Transverse colon (tissue), 4 donors: ENCODE data around the gene PGRMC1. TPM values are rescaled to one million over a fixed set of nuclear protein-coding genes. Genes with fewer than 3 reads are reported as not detected.

Experiments
- DNase-seq: peaks from one replicate; pipeline ENCODE4 v3.0.0-alpha.2; 2019
- H3K27ac ChIP-seq, 4 donors: fragments of 200-600 bp; sonication (generic); 2 replicates each; pipeline ENCODE4 v1.5.1; 2016 to 2018; ENCODE audit warnings: inconsistent platforms in 4 of 4
- H3K27me3 ChIP-seq: fragments of 200-600 bp; sonication (generic); 2 replicates; pipeline ENCODE4 v1.5.1; 2017; ENCODE audit warnings: inconsistent platforms
- H3K36me3 ChIP-seq, 4 donors: fragments of 200-600 bp; sonication (generic); 2 replicates each; pipeline ENCODE4 v1.5.1; 2017 to 2019; ENCODE audit warnings: inconsistent platforms in 4 of 4
- H3K4me1 ChIP-seq, 4 donors: fragments of 200-600 bp; sonication (generic); 2 replicates each; pipeline ENCODE4 v1.5.1; 2017 to 2020; ENCODE audit warnings: inconsistent platforms in 4 of 4
- H3K4me3 ChIP-seq, 4 donors: fragments of 200-600 bp; sonication (generic); 1 replicate in 1 of 4; 2 replicates in 3 of 4; pipeline versions ENCODE4 v1.5.1 to v1.6.1; 2017 to 2019; ENCODE audit warnings: inconsistent platforms in 4 of 4
- H3K9me3 ChIP-seq, 2 donors: fragments of 200-600 bp; sonication (generic); 2 replicates each; pipeline ENCODE4 v1.5.1; 2017 to 2019; ENCODE audit warnings: inconsistent platforms in 2 of 2
- EP300 ChIP-seq: sonication (generic); formaldehyde crosslinking; IDR thresholded peaks from one replicate; pipeline ENCODE4 v1.6.1; 2017; ENCODE audit warnings: antibody characterized with exemption, low read depth
- POLR2A ChIP-seq: fragments of 450-650 bp; IDR thresholded peaks from one replicate; pipeline ENCODE4 v1.6.1; 2016; ENCODE audit warnings: antibody characterized with exemption, mild to moderate bottlenecking, moderate library complexity
- POLR2AphosphoS5 ChIP-seq, 3 donors: sonication (generic); formaldehyde crosslinking; IDR thresholded peaks; one replicate each; pipeline ENCODE4 v1.6.1; 2016; ENCODE audit warnings: antibody characterized with exemption in 3 of 3
- WGBS, 2 donors: methylation state at CpG; one replicate each; pipeline ENCODE4 v1.1.5; 2018; ENCODE audit warnings: low coverage in 1 of 2; 5-methylcytosine and 5-hydroxymethylcytosine counted together
- in situ Hi-C, 4 donors: fragments of 200-750 bp; cut with MboI; loops; one replicate each; pipeline versions ENCODE4 v1.15.0 to v1.15.1; 2017; ENCODE audit warnings: low sequenced_read_pairs in 3 of 4, low pct_ligation_motif_present in 1 of 4, low pct_unique_long_range_greater_than_20kb in 1 of 4
- intact Hi-C: fragments of 100-400 bp; cut with DNase I; formaldehyde crosslinking; loops from one replicate; pipeline ENCODE4 v1.15.1; 2023; ENCODE audit warnings: low total_unique reads
- total RNA-seq, 4 donors: library from RNA; depleted of rRNA; stranded (reverse); fragments of >200 nt; gene quantifications; one replicate each; pipeline ENCODE4 v1.1.0, GENCODE V29; 2016
- TF ChIP-seq, protein P1 (sequence below), 5 experiments: fragments of 200-600 bp in 3 of 5; fragments of 450-650 bp in 2 of 5; sonication (generic) in 3 of 5; IDR thresholded peaks; 1 replicate in 2 of 5; 2 replicates in 3 of 5; pipeline ENCODE4 v1.5.1; 2016 to 2017; ENCODE audit warnings: antibody characterized with exemption in 5 of 5, inconsistent platforms in 3 of 5, mild to moderate bottlenecking in 2 of 5, moderate library complexity in 1 of 5

Gene PGRMC1
- total RNA-seq, 4 donors from 2014 or later, result 96.7 to 213 (median 136) TPM

DNA sequence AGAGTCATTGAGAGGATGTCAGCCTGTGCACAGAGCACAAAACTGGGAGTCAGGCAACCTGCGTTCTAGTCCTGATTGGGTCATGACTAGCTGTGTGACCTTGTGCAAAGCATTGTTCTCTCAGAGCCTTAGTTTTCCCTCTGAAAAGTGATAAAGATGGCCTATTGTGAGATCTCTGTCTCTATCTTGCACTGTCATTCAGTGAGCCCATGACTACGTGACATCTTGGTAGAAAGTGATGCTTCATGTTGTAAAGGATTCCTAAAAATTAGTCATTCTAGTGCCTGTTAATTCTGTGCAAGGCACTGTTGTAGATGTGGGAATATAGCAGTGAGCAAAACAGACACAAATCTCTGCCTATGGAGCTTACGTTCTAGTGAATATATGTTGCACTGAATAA, 2.5 kb downstream of the PGRMC1 start:
- Histone ChIP-seq H3K4me3 (no peak overlapping the region), H3K4me1 (peaks cover 0 to 30% (median 11%) of the 10 kb centered on the region in 4 donors), H3K27me3 (no peaks in the 10 kb centered on the region), H3K36me3 (no peaks in the 10 kb centered on the region), H3K27ac (no peak overlapping the region), H3K9me3 (no peaks in the 10 kb centered on the region)
- in situ Hi-C loops, result no loop called here
- 60 to 72% methylated on average over 1 to 3 of the region's 3 CpGs for WGBS, 2 donors
- DNase-seq, result no peak
- TF ChIP-seq, protein P1, sequence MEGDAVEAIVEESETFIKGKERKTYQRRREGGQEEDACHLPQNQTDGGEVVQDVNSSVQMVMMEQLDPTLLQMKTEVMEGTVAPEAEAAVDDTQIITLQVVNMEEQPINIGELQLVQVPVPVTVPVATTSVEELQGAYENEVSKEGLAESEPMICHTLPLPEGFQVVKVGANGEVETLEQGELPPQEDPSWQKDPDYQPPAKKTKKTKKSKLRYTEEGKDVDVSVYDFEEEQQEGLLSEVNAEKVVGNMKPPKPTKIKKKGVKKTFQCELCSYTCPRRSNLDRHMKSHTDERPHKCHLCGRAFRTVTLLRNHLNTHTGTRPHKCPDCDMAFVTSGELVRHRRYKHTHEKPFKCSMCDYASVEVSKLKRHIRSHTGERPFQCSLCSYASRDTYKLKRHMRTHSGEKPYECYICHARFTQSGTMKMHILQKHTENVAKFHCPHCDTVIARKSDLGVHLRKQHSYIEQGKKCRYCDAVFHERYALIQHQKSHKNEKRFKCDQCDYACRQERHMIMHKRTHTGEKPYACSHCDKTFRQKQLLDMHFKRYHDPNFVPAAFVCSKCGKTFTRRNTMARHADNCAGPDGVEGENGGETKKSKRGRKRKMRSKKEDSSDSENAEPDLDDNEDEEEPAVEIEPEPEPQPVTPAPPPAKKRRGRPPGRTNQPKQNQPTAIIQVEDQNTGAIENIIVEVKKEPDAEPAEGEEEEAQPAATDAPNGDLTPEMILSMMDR (IDR thresholded peaks at IDR 0.05), result no peak
- TF ChIP-seq POLR2A (no peak), POLR2AphosphoS5 (IDR thresholded peaks at IDR 0.05) (no peak), EP300 (no peak)
- intact Hi-C loops, result no loop called here

DNA sequence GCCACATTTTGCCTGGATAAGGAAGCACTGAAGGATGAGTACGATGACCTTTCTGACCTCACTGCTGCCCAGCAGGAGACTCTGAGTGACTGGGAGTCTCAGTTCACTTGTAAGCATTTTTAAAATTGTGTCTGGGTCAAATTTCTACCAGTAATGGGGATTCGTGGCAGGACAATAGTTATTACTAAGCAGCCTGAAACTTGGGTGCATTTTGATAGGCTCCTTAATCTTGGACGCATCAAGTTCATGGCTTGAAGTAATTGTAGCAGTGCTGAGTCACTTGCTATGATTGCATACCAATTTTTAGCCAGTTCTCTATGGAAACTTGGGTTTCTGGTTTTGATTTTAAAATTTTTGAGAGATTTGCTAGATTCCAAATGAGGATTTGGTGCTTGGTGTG, 4.3 kb downstream of the PGRMC1 start:
- peaks cover 0 to 30% (median 11%) of the 10 kb centered on the region in 4 donors for H3K4me1 ChIP-seq
- no peaks in the 10 kb centered on the region for H3K27me3 ChIP-seq
- in situ Hi-C loops, result no loop called here
- no peak overlapping the region for H3K4me3 ChIP-seq
- no peak for TF ChIP-seq POLR2AphosphoS5 (IDR thresholded peaks at IDR 0.05)
- TF ChIP-seq EP300, result no peak
- TF ChIP-seq POLR2A, result no peak
- TF ChIP-seq, protein P1 (IDR thresholded peaks at IDR 0.05), result no peak
- H3K9me3 ChIP-seq, result no peaks in the 10 kb centered on the region
- WGBS, 2 donors, result 60% methylated on average over 3 of the region's 3 CpGs; no CpG with 5 or more reads in 1 of the 2 donors
- H3K36me3 ChIP-seq, result no peaks in the 10 kb centered on the region
- DNase-seq, result no peak
- H3K27ac ChIP-seq, result peak overlapping the region in 1 of 4 donors; percentile 16
- intact Hi-C loops, result no loop called here

DNA sequence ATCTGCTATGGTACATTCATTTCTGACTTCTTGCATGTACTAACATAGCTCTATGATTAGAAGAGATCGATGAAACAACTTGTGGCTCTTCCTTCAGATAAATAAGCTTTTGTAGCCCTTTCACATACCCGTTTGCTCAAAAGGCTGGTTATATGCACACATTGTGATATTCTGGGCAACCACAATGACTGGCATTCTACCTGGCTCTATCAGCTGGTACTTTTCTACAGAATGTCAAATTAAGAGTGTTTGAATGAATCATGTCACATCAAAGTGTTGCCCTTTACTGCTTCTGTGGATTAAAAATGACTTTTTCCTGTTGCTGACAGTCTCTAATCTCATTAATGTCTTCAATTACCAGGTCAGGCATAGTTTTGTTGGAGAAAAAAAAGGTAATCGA, 11.6 kb downstream of the PGRMC1 start:
- Histone ChIP-seq H3K4me1 (no peaks in the 10 kb centered on the region), H3K27ac (no peak overlapping the region), H3K9me3 (no peaks in the 10 kb centered on the region), H3K27me3 (no peaks in the 10 kb centered on the region), H3K4me3 (no peak overlapping the region), H3K36me3 (no peaks in the 10 kb centered on the region)
- TF ChIP-seq, protein P1 (IDR thresholded peaks at IDR 0.05), result no peak
- TF ChIP-seq EP300 (no peak), POLR2AphosphoS5 (IDR thresholded peaks at IDR 0.05) (no peak), POLR2A (no peak)
- intact Hi-C loops (no loop called here), in situ Hi-C loops (no loop called here)
- no peak for DNase-seq
- WGBS, 2 donors, result 71 to 86% methylated on average over 1 to 3 of the region's 3 CpGs

DNA sequence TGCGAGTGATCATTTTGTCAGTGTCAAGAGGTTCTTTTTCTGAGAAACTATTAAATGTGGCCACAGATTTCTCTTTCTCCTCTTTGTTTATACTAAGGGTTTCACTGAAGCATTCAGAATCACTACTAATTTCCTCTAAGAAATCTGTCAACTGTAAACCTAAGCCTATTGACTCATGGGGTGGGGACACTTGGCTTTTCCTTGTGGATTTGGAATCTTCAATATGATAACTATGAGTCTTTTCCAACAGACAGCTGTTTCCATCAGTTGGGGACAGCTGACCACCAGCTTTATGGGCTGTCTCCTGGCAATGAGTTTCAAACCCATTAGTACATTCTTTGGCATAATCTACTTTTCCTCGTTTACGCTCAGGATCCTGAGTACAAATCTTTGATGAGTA, 13.8 kb downstream of the PGRMC1 start:
- H3K4me3 ChIP-seq, result no peak overlapping the region
- no peaks in the 10 kb centered on the region for H3K4me1 ChIP-seq
- H3K27me3 ChIP-seq, result no peaks in the 10 kb centered on the region
- H3K36me3 ChIP-seq, result no peaks in the 10 kb centered on the region
- H3K27ac ChIP-seq, result no peak overlapping the region
- in situ Hi-C loops, result no loop called here
- H3K9me3 ChIP-seq, result no peaks in the 10 kb centered on the region
- intact Hi-C loops, result no loop called here
- WGBS, 2 donors, result 77% methylated on average over 3 of the region's 3 CpGs; no CpG with 5 or more reads in 1 of the 2 donors
- TF ChIP-seq, protein P1 (IDR thresholded peaks at IDR 0.05), result no peak
- TF ChIP-seq POLR2A (no peak), POLR2AphosphoS5 (IDR thresholded peaks at IDR 0.05) (no peak), EP300 (no peak)
- no peak for DNase-seq
